H9 (cell line): ENCODE results near the gene EGR4. TPM values are rescaled to one million over a fixed set of nuclear protein-coding genes. Genes with fewer than 3 reads are reported as not detected.

Experiments used
- DNase-seq: peaks from one replicate; pipeline ENCODE4 v3.0.0-alpha.2; 2017
- H2AFZ ChIP-seq: one replicate; pipeline ENCODE4 v1.6.1; 2013; ENCODE audit warnings: mild to moderate bottlenecking, low read length, control low read depth, moderate library complexity
- H2AK5ac ChIP-seq: 2 replicates; pipeline ENCODE4 v1.6.1; 2013; ENCODE audit warnings: low read length, control low read depth, mixed read lengths; ENCODE audit not compliant: insufficient read length
- H2BK120ac ChIP-seq: one replicate; pipeline ENCODE4 v1.6.1; 2013; ENCODE audit warnings: low read depth, mild to moderate bottlenecking, low read length, control low read depth, inconsistent platforms; ENCODE audit not compliant: poor library complexity, severe bottlenecking
- H2BK12ac ChIP-seq: 2 replicates; pipeline ENCODE4 v1.6.1; 2013; ENCODE audit warnings: low read length, control low read depth, mixed read lengths, low read depth; ENCODE audit not compliant: insufficient read length
- H2BK15ac ChIP-seq: 2 replicates; pipeline ENCODE4 v1.6.1; 2013; ENCODE audit warnings: low read depth, low read length, control low read depth
- H2BK20ac ChIP-seq: one replicate; pipeline ENCODE4 v1.6.1; 2013; ENCODE audit warnings: low read depth, mild to moderate bottlenecking, low read length, control low read depth, inconsistent platforms; ENCODE audit not compliant: poor library complexity, severe bottlenecking
- H2BK5ac ChIP-seq: 2 replicates; pipeline ENCODE4 v1.6.1; 2013; ENCODE audit warnings: low read length, control low read depth, mixed read lengths; ENCODE audit not compliant: insufficient read length
- H3K14ac ChIP-seq: 2 replicates; pipeline ENCODE4 v1.6.1; 2013; ENCODE audit warnings: low read length, control low read depth; ENCODE audit not compliant: insufficient read depth
- H3K18ac ChIP-seq: 2 replicates; pipeline ENCODE4 v1.6.1; 2013; ENCODE audit warnings: low read depth, mild to moderate bottlenecking, mixed read lengths, low read length, control low read depth; ENCODE audit not compliant: insufficient read length
- H3K23ac ChIP-seq: 2 replicates; pipeline ENCODE4 v1.6.1; 2013; ENCODE audit warnings: low read length, control low read depth, mixed read lengths, low read depth; ENCODE audit not compliant: insufficient read length
- H3K23me2 ChIP-seq: 2 replicates; pipeline ENCODE4 v1.6.1; 2013; ENCODE audit warnings: low read depth, mild to moderate bottlenecking, mixed read lengths, low read length, control low read depth; ENCODE audit not compliant: insufficient read length, poor library complexity, severe bottlenecking
- H3K27ac ChIP-seq: 2 replicates; pipeline ENCODE4 v1.5.1; 2013; ENCODE audit warnings: low read length, control low read depth, mixed read lengths, low read depth; ENCODE audit not compliant: insufficient read length
- H3K27me3 ChIP-seq: 2 replicates; pipeline ENCODE4 v1.6.1; 2013; ENCODE audit warnings: low read length, control low read depth, inconsistent platforms; ENCODE audit not compliant: insufficient read depth
- H3K4ac ChIP-seq: 2 replicates; pipeline ENCODE4 v1.6.1; 2013; ENCODE audit warnings: low read depth, mild to moderate bottlenecking, control low read depth, inconsistent platforms, low read length, moderate library complexity
- H3K4me1 ChIP-seq: 2 replicates; pipeline ENCODE4 v1.6.1; 2013; ENCODE audit warnings: low read length, control low read depth, inconsistent platforms; ENCODE audit not compliant: insufficient read depth
- H3K4me2 ChIP-seq: 2 replicates; pipeline ENCODE4 v1.6.1; 2013; ENCODE audit warnings: low read length, control low read depth, mixed read lengths; ENCODE audit not compliant: insufficient read length, insufficient read depth
- H3K56ac ChIP-seq: 2 replicates; pipeline ENCODE4 v1.6.1; 2013; ENCODE audit warnings: low read depth, mild to moderate bottlenecking, mixed read lengths, low read length, control low read depth; ENCODE audit not compliant: insufficient read length
- H3K79me1 ChIP-seq: 2 replicates; pipeline ENCODE4 v1.6.1; 2013; ENCODE audit warnings: low read depth, mild to moderate bottlenecking, moderate library complexity, low read length, control low read depth, inconsistent platforms; ENCODE audit not compliant: insufficient read depth, poor library complexity, severe bottlenecking
- H3K79me2 ChIP-seq: 2 replicates; pipeline ENCODE4 v1.6.1; 2013; ENCODE audit warnings: low read length, control low read depth, inconsistent platforms; ENCODE audit not compliant: insufficient read depth
- H3K9ac ChIP-seq: 2 replicates; pipeline ENCODE4 v1.6.1; 2013; ENCODE audit warnings: low read length, control low read depth, mixed read lengths; ENCODE audit not compliant: insufficient read length; ENCODE audit errors: extremely low read depth
- H3K9me3 ChIP-seq: one replicate; pipeline ENCODE4 v1.6.1; 2013; ENCODE audit warnings: low read depth, low read length, inconsistent platforms; ENCODE audit not compliant: control insufficient read depth
- H3T11ph ChIP-seq: one replicate; pipeline ENCODE4 v1.6.1; 2013; ENCODE audit warnings: mild to moderate bottlenecking, low read length, control low read depth, inconsistent platforms
- H4K20me1 ChIP-seq: one replicate; pipeline ENCODE4 v1.6.1; 2013; ENCODE audit not compliant: control insufficient read depth, insufficient read length, insufficient read depth
- H4K5ac ChIP-seq: 2 replicates; pipeline ENCODE4 v1.6.1; 2013; ENCODE audit warnings: low read depth, mild to moderate bottlenecking, mixed read lengths, low read length, control low read depth; ENCODE audit not compliant: insufficient read length
- H4K8ac ChIP-seq: replicated peaks from 2 replicates; pipeline ENCODE4 v1.6.1; 2013; ENCODE audit warnings: low read length, control low read depth, mixed read lengths, low read depth; ENCODE audit not compliant: insufficient read length
- H4K91ac ChIP-seq: 2 replicates; pipeline ENCODE4 v1.6.1; 2013; ENCODE audit warnings: low read depth, mild to moderate bottlenecking, moderate library complexity, mixed read lengths, low read length, control low read depth; ENCODE audit not compliant: insufficient read length
- H3K27ac Mint-ChIP-seq, 3 experiments: 2 replicates in 2 of 3; 3 replicates in 1 of 3; pipeline ENCODE4 v1.8.0; 2020 to 2021; ENCODE audit warnings: mixed read lengths in 3 of 3, mild to moderate bottlenecking in 1 of 3, moderate library complexity in 1 of 3
- H3K27me3 Mint-ChIP-seq: 2 replicates; pipeline ENCODE4 v1.8.0; 2021; ENCODE audit warnings: low read depth, mild to moderate bottlenecking, moderate library complexity, mixed read lengths
- H3K36me3 Mint-ChIP-seq, 3 experiments: 2 replicates in 2 of 3; 3 replicates in 1 of 3; pipeline ENCODE4 v1.8.0; 2020 to 2021; ENCODE audit warnings: low read depth in 3 of 3, mixed read lengths in 3 of 3; ENCODE audit not compliant: insufficient read depth in 1 of 3
- H3K4me1 Mint-ChIP-seq, 2 experiments: 2 replicates each; pipeline ENCODE4 v1.8.0; 2020; ENCODE audit warnings: mixed read lengths in 2 of 2
- H3K4me3 Mint-ChIP-seq, 2 experiments: 2 replicates in 1 of 2; 3 replicates in 1 of 2; pipeline ENCODE4 v1.8.0; 2020 to 2021; ENCODE audit warnings: mild to moderate bottlenecking in 2 of 2, mixed read lengths in 2 of 2, moderate library complexity in 1 of 2
- H3K9me3 Mint-ChIP-seq, 2 experiments: 2 replicates in 1 of 2; 3 replicates in 1 of 2; pipeline ENCODE4 v1.8.0; 2020; ENCODE audit warnings: mild to moderate bottlenecking in 2 of 2, mixed read lengths in 2 of 2, moderate library complexity in 1 of 2
- CTCF ChIP-seq: fragments of 200-600 bp; sonication (generic); conservative IDR thresholded peaks from 3 replicates; pipeline ENCODE4 v1.8.0; 2021; ENCODE audit warnings: antibody characterized with exemption, mild to moderate bottlenecking
- WGBS: extraction: QIAGEN DNeasy Blood & Tissue Kit; methylation state at CpG from one replicate; pipeline ENCODE4 v1.1.7; 2013; ENCODE audit warnings: missing lambda C conversion rate, low lambda C conversion rate, mixed read lengths; ENCODE audit not compliant: insufficient read length; ENCODE audit errors: extremely low coverage; 5-methylcytosine and 5-hydroxymethylcytosine counted together
- total RNA-seq: library from RNA; stranded (reverse); gene quantifications from 2 replicates; pipeline ENCODE4 v1.2.1, GENCODE V29; 2021

EGR4 gene
- total RNA-seq, 1 experiment from 2014 or later, result 0.85 TPM

- no peak overlapping the region for H3K18ac ChIP-seq
- H2BK120ac ChIP-seq, result no peak overlapping the region
- H3K79me2 ChIP-seq, result no peaks in the 10 kb centered on the region
- no peak for TF ChIP-seq CTCF
- no CpG with 5 or more reads among the region's 4 CpGs for WGBS
- no peak overlapping the region for H4K5ac ChIP-seq
- H3K27me3 ChIP-seq, result no peaks in the 10 kb centered on the region
- no peak overlapping the region for H3K56ac ChIP-seq
- no peak overlapping the region for H2BK15ac ChIP-seq
- no peak overlapping the region for H3K4me3 Mint-ChIP-seq
- no peaks in the 10 kb centered on the region for H3K9me3 Mint-ChIP-seq
- H3T11ph ChIP-seq, result no peak overlapping the region
- H3K14ac ChIP-seq, result no peak overlapping the region
- no peak overlapping the region for H3K9ac ChIP-seq
- no peaks in the 10 kb centered on the region for H3K36me3 Mint-ChIP-seq
- no peak overlapping the region for H3K27ac ChIP-seq
- no peak overlapping the region for H2AFZ ChIP-seq
- no peak overlapping the region for H2BK5ac ChIP-seq
- no peaks in the 10 kb centered on the region for H3K23me2 ChIP-seq
- no peaks in the 10 kb centered on the region for H4K20me1 ChIP-seq
- no peak overlapping the region for H2BK12ac ChIP-seq
- no peaks in the 10 kb centered on the region for H3K9me3 ChIP-seq
- no peak overlapping the region for H2AK5ac ChIP-seq
- H2BK20ac ChIP-seq, result no peak overlapping the region
- H3K27me3 Mint-ChIP-seq, result peaks cover 59% of the 10 kb centered on the region
- no peaks in the 10 kb centered on the region for H3K79me1 ChIP-seq
- no peak overlapping the region for H3K27ac Mint-ChIP-seq
- no peak overlapping the region for H4K91ac ChIP-seq
- no peak overlapping the region for H3K4ac ChIP-seq
- no peaks in the 10 kb centered on the region for H3K4me1 ChIP-seq
- H3K4me2 ChIP-seq, result no peak overlapping the region
- H3K23ac ChIP-seq, result no peak overlapping the region
- no peak for DNase-seq
- peaks cover 4 to 8% of the 10 kb centered on the region in 2 experiments; a peak in 2 of 4 replicates for H3K4me1 Mint-ChIP-seq
- no peak overlapping the region for H4K8ac ChIP-seq
Measured at GRCh38 chr2:73301636-73302035, 8.3 kb upstream of the EGR4 start.
